Adrenal gland (tissue), 12 donors: ENCODE results near the gene RELCH. TPM values are rescaled to one million over a fixed set of nuclear protein-coding genes. Genes with fewer than 3 reads are reported as not detected.

Experiments used
- DNase-seq, 7 donors: peaks; one replicate each; pipeline ENCODE4 v3.0.0-alpha.2; 2019 to 2020
- H3K27ac ChIP-seq, 5 donors: fragments of 200-600 bp; sonication (generic) in 4 of 5; 1 replicate in 3 of 5; 2 replicates in 2 of 5; pipeline versions ENCODE4 v1.5.1 to v1.8.0; 2016 to 2020; ENCODE audit warnings: mild to moderate bottlenecking in 1 of 5
- H3K27me3 ChIP-seq: fragments of 200-600 bp; 2 replicates; pipeline ENCODE4 v1.8.0; 2021
- H3K36me3 ChIP-seq, 2 donors: fragments of 200-600 bp; replicated peaks in 1 of 2; 1 replicate in 1 of 2; 2 replicates in 1 of 2; pipeline versions ENCODE4 v1.5.1 to v1.8.0; 2018 to 2022
- H3K4me1 ChIP-seq, 2 donors: fragments of 200-600 bp; replicated peaks in 1 of 2; 1 replicate in 1 of 2; 2 replicates in 1 of 2; pipeline versions ENCODE4 v1.5.1 to v1.8.0; 2018 to 2021
- H3K4me3 ChIP-seq, 4 donors: fragments of 200-600 bp; sonication (generic) in 3 of 4; one replicate each; pipeline ENCODE4 v1.5.1; 2016 to 2018
- H3K9me3 ChIP-seq, 3 donors: fragments of 200-600 bp; sonication (generic) in 1 of 3; replicated peaks in 1 of 3; 1 replicate in 2 of 3; 2 replicates in 1 of 3; pipeline versions ENCODE4 v1.5.1 to v1.8.0; 2016 to 2021
- POLR2A ChIP-seq, 2 donors: fragments of 450-650 bp; IDR thresholded peaks; one replicate each; pipeline ENCODE4 v1.6.1; 2017; ENCODE audit warnings: antibody characterized with exemption in 2 of 2, mild to moderate bottlenecking in 2 of 2, moderate library complexity in 1 of 2
- WGBS, 4 donors: extraction: QIAGEN DNeasy Blood & Tissue Kit in 2 of 4; methylation state at CpG; one replicate each; pipeline versions ENCODE4 v1.1.5 to v1.1.7; 2013 to 2017; 5-methylcytosine and 5-hydroxymethylcytosine counted together
- intact Hi-C, 2 donors: fragments of 100-400 bp; cut with DNase I; formaldehyde crosslinking; loops; one replicate each; pipeline versions ENCODE4 v1.14.1 to v1.15.0; 2022 to 2023
- polyA plus RNA-seq, 3 donors: library from polyadenylated mRNA; stranded (reverse); fragments of 200-250 nt in 2 of 3; fragments of 350-450 nt in 1 of 3; fragmentation: Illumina TruSeq in 1 of 3; extraction: RNeasy Lipid Tissue Mini Kit (QIAGEN cat#74804) in 1 of 3; gene quantifications; one replicate each; pipeline ENCODE4 v1.2.3, GENCODE V29; 2013 to 2014
- total RNA-seq, 9 donors: library from RNA; depleted of rRNA in 4 of 9; stranded (reverse); fragments of >200 nt in 4 of 9; fragments of 120-200 nt in 1 of 9; fragmentation: NEBNext Ultra II Directional in 1 of 9; extraction: Animal tissue kit (Norgen Biotek cat#: 25700) in 1 of 9; gene quantifications; one replicate each; pipeline versions ENCODE4 v1.1.0 to v1.2.4, GENCODE V29; 2013 to 2023
- TF ChIP-seq, protein P1 (sequence below), 6 experiments: fragments of 450-650 bp in 4 of 6; fragments of 200-600 bp in 2 of 6; sonication (generic) in 1 of 6; IDR thresholded peaks; 1 replicate in 5 of 6; 2 replicates in 1 of 6; pipeline versions ENCODE4 v1.5.1 to v1.8.0; 2016 to 2021; ENCODE audit warnings: antibody characterized with exemption in 6 of 6, mild to moderate bottlenecking in 2 of 6, moderate library complexity in 1 of 6
- donor health status: healthy with polysubstance abuse.
- donor health status: Bipolar disorder and iron deficiency.
- donor health status: DM: yes; HTN: yes; CAD: no.
- donor health status: DM: no; HTN: no; CAD: no.
- donor health status: DM: no; HTN: no; CAD: no.
- donor health status: DM: yes; HTN: yes; CAD: no.

The RELCH gene
- total and polyA plus RNA-seq, 12 donors, result 15.6 to 45.5 (median 26.2) TPM

GRCh38 chr18:62258616-62259015 is 71.6 kb downstream of the RELCH start:
- Histone ChIP-seq H3K36me3 (peaks cover 0 to 35% of the 10 kb centered on the region in 2 donors), H3K27ac (no peak overlapping the region), H3K4me3 (no peak overlapping the region), H3K27me3 (no peaks in the 10 kb centered on the region), H3K4me1 (no peaks in the 10 kb centered on the region), H3K9me3 (no peaks in the 10 kb centered on the region)
- TF ChIP-seq, protein P1, sequence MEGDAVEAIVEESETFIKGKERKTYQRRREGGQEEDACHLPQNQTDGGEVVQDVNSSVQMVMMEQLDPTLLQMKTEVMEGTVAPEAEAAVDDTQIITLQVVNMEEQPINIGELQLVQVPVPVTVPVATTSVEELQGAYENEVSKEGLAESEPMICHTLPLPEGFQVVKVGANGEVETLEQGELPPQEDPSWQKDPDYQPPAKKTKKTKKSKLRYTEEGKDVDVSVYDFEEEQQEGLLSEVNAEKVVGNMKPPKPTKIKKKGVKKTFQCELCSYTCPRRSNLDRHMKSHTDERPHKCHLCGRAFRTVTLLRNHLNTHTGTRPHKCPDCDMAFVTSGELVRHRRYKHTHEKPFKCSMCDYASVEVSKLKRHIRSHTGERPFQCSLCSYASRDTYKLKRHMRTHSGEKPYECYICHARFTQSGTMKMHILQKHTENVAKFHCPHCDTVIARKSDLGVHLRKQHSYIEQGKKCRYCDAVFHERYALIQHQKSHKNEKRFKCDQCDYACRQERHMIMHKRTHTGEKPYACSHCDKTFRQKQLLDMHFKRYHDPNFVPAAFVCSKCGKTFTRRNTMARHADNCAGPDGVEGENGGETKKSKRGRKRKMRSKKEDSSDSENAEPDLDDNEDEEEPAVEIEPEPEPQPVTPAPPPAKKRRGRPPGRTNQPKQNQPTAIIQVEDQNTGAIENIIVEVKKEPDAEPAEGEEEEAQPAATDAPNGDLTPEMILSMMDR (IDR thresholded peaks at IDR 0.05), result no peak
- TF ChIP-seq POLR2A (IDR thresholded peaks at IDR 0.05), result no peak
- DNase-seq, result no peak
- intact Hi-C loops, result no loop called here

GRCh38 chr18:62262061-62262460 is 75.0 kb downstream of the RELCH start:
- intact Hi-C loops, result no loop called here
- Histone ChIP-seq H3K36me3 (peaks cover 0 to 60% of the 10 kb centered on the region in 2 donors), H3K4me3 (no peak overlapping the region), H3K9me3 (no peaks in the 10 kb centered on the region), H3K27me3 (no peaks in the 10 kb centered on the region), H3K27ac (no peak overlapping the region), H3K4me1 (no peaks in the 10 kb centered on the region)
- 33 to 37% (median 34%) methylated on average over 2 of the region's 2 CpGs for WGBS, 4 donors
- DNase-seq, result no peak
- TF ChIP-seq, protein P1 (IDR thresholded peaks at IDR 0.05), result no peak
- no peak for TF ChIP-seq POLR2A (IDR thresholded peaks at IDR 0.05)

- no peaks in the 10 kb centered on the region for H3K27me3 ChIP-seq
- WGBS, 4 donors, result 68 to 88% (median 84%) methylated on average over 2 of the region's 2 CpGs
These were observed 77.9 kb downstream of the RELCH start for GRCh38 chr18:62264984-62265383.

GRCh38 chr18:62277045-62277444 is 90.0 kb downstream of the RELCH start:
- H3K4me3 ChIP-seq, result no peak overlapping the region
- peaks cover 0 to 5% of the 10 kb centered on the region in 2 donors for H3K36me3 ChIP-seq
- H3K27me3 ChIP-seq, result no peaks in the 10 kb centered on the region
- peaks cover 10 to 18% of the 10 kb centered on the region in 2 donors for H3K4me1 ChIP-seq
- 86 to 97% (median 90%) methylated on average over 1 of the region's 1 CpG for WGBS, 4 donors
- DNase-seq, result no peak
- H3K27ac ChIP-seq, result no peak overlapping the region
- H3K9me3 ChIP-seq, result no peaks in the 10 kb centered on the region
- intact Hi-C loops, result no loop called here
- no peak for TF ChIP-seq POLR2A (IDR thresholded peaks at IDR 0.05)
- TF ChIP-seq, protein P1 (IDR thresholded peaks at IDR 0.05), result no peak

More at GRCh38 chr18:62264984-62265383, 77.9 kb downstream of the RELCH start:
- intact Hi-C loops, result no loop called here
- H3K4me1 ChIP-seq, result no peaks in the 10 kb centered on the region
- H3K27ac ChIP-seq, result no peak overlapping the region
- no peak overlapping the region for H3K4me3 ChIP-seq
- no peak for DNase-seq
- H3K36me3 ChIP-seq, result peaks cover 0 to 59% of the 10 kb centered on the region in 2 donors
- TF ChIP-seq, protein P1 (IDR thresholded peaks at IDR 0.05), result no peak
- TF ChIP-seq POLR2A (IDR thresholded peaks at IDR 0.05), result no peak
- H3K9me3 ChIP-seq, result no peaks in the 10 kb centered on the region
